ENCODE measurements around the gene SUOX.
"Not testable (repeated sequence)": the region's sequence is repeated elsewhere in the genome, so short reads cannot be mapped to it uniquely, and the experiment has no call there.

SUOX gene

DNA sequence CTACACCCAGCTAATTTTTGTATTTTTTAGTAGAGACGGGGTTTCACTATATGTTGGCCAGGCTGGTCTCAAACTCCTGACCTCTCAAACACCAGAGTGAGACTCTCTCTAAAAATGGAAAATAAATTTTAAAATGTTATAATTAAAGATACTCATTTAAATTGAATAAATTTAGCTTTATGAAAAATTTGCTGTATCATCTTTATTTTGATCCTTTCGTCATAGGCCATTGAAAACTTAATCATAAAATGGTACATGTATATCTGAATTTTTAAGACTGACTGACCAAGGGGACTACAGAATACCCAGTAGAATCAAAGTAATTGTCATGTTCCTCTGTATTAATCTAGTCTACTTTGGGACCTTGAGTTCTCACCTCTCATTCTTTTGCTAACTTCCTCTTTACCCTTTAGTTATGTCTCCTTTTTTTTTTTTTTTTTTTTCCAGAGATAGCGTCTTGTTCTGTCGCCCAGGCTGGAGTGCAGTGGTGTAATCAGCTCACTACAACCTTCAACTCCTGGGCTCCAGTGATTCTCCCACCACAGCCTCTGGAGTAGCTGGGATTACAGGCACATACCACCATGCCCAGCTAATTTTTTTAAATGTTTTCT, 13.7 kb upstream of the SUOX start:
- no peak overlapping the region for H3K4me3 ChIP-seq (ENCODE audit: low read length)
- H3K36me3 ChIP-seq (ENCODE audit: control insufficient read depth, insufficient read depth, low read length): no peaks in the 10 kb centered on the region; the same call in 1 of the 2 replicates
- no CpG with 5 or more reads among the region's 4 CpGs for WGBS (ENCODE audit: insufficient coverage, insufficient read length)
- H3K27me3 ChIP-seq (ENCODE audit: control insufficient read depth, insufficient read depth, low read length): no peaks in the 10 kb centered on the region
- H3K4me1 ChIP-seq (ENCODE audit: control insufficient read depth, insufficient read depth, low read length): no peaks in the 10 kb centered on the region
- no peak for DNase-seq (ENCODE audit: low read depth, low spot score)
- no peaks in the 10 kb centered on the region for H3K9me3 ChIP-seq (ENCODE audit: control insufficient read depth, insufficient read depth, low read length)
- H3K27ac ChIP-seq (ENCODE audit: low read length): no peak overlapping the region

DNA sequence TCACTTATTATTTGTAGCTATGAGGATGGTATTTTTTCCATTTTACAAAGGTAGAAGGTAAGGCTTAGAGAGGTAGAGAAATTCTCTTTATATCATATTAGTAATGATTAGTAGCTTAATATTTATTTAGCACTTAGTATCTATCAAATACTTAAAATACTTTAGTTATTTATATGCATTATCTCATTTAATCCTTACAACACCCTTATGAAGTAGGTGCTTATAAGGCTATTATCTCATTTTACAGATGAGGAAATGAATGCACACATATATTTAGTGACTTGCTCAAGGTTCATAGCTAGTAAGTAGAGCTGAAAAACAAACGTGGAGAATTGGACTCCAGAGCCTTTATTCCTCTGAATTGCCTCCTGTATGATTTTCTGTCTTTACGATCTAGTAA, 12.2 kb upstream of the SUOX start:
- peaks cover 3% of the 10 kb centered on the region; the same call in 1 of the 2 replicates for H3K36me3 ChIP-seq (ENCODE audit: control insufficient read depth, insufficient read depth, low read length)

DNA sequence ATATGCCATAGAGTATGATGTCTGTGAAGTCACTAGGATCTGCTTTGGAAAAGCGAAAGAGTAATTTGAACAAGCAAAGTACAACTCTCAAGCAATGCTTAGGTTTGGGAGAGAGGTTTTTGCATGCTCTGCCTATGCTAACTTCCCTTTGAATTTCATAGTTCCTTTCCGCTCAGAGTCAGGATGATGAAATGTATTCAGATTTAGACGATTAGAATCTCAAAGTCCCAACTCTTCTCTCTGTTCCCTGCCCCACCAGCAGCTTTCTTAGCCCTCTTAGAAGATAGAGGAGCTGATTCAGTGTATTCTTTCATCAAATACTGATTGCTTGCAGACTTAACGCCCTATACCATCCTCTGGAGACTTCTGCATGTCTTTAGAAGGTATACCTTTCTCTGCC, 11.7 kb upstream of the SUOX start:
- H3K4me3 ChIP-seq (ENCODE audit: low read length): no peak overlapping the region
- H3K27me3 ChIP-seq (ENCODE audit: control insufficient read depth, insufficient read depth, low read length): no peaks in the 10 kb centered on the region
- H3K36me3 ChIP-seq (ENCODE audit: control insufficient read depth, insufficient read depth, low read length): peaks cover 6% of the 10 kb centered on the region; the same call in 1 of the 2 replicates
- no CpG with 5 or more reads among the region's 4 CpGs for WGBS (ENCODE audit: insufficient coverage, insufficient read length)
- H3K9me3 ChIP-seq (ENCODE audit: control insufficient read depth, insufficient read depth, low read length): no peaks in the 10 kb centered on the region
- H3K4me1 ChIP-seq (ENCODE audit: control insufficient read depth, insufficient read depth, low read length): no peaks in the 10 kb centered on the region
- no peak for DNase-seq (ENCODE audit: low read depth, low spot score)
- no peak overlapping the region for H3K27ac ChIP-seq (ENCODE audit: low read length)

More for the DNA sequence above, 12.2 kb upstream of the SUOX start:
- Histone ChIP-seq H3K4me1 (ENCODE audit: control insufficient read depth, insufficient read depth, low read length) (no peaks in the 10 kb centered on the region), H3K27me3 (ENCODE audit: control insufficient read depth, insufficient read depth, low read length) (no peaks in the 10 kb centered on the region), H3K4me3 (ENCODE audit: low read length) (no peak overlapping the region), H3K9me3 (ENCODE audit: control insufficient read depth, insufficient read depth, low read length) (no peaks in the 10 kb centered on the region), H3K27ac (ENCODE audit: low read length) (no peak overlapping the region)
- no CpG with 5 or more reads among the region's 2 CpGs for WGBS (ENCODE audit: insufficient coverage, insufficient read length)
- DNase-seq (ENCODE audit: low read depth, low spot score): no peak

DNA sequence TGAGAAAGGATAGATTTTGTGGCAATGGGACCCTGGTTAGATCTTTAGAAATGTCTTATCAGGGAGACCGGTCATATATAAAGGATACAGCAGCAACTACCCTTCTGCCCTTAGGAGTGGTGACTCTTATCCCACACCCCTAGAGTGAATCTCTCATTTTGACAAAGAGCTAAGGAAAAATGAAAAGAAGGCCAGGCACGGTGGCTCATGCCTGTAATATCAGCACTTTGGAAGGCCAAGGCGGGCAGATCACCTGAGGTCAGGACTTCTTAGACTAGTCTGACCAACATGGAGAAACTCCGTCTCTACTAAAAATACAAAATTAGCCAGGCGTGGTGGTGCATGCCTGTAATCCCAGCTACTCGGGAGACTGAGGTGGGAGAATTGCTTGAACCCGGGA, 11.1 kb upstream of the SUOX start:
- no CpG with 5 or more reads among the region's 7 CpGs for WGBS (ENCODE audit: insufficient coverage, insufficient read length)
- H3K4me1 ChIP-seq (ENCODE audit: control insufficient read depth, insufficient read depth, low read length); H3K4me3 ChIP-seq (ENCODE audit: low read length); H3K27ac ChIP-seq (ENCODE audit: low read length); H3K36me3 ChIP-seq (ENCODE audit: control insufficient read depth, insufficient read depth, low read length); H3K27me3 ChIP-seq (ENCODE audit: control insufficient read depth, insufficient read depth, low read length); DNase-seq (ENCODE audit: low read depth, low spot score); H3K9me3 ChIP-seq (ENCODE audit: control insufficient read depth, insufficient read depth, low read length): not testable (repeated sequence)

DNA sequence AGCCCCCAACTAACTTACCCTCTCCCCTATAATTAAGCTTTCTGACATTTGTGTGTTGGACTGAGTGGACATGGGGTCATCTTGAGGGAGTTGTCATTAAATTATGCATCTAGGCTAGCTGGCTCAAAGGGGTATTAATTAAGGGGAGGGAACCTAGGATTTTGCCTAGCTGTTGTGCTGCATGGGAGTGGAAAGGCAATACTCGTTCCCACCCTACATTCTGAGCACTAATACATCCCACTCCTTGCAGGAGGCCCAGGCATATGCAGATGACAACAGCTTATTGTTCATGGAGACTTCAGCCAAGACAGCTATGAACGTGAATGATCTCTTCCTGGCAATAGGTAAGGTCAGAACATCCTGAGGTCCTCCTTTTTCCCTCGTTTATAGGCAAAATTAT, 6.0 kb upstream of the SUOX start:
- no peaks in the 10 kb centered on the region for H3K4me1 ChIP-seq (ENCODE audit: control insufficient read depth, insufficient read depth, low read length)
- peaks cover 22% of the 10 kb centered on the region for H3K36me3 ChIP-seq (ENCODE audit: control insufficient read depth, insufficient read depth, low read length)
- H3K27ac ChIP-seq (ENCODE audit: low read length): no peak overlapping the region
- no CpG with 5 or more reads among the region's 3 CpGs for WGBS (ENCODE audit: insufficient coverage, insufficient read length)
- no peaks in the 10 kb centered on the region for H3K27me3 ChIP-seq (ENCODE audit: control insufficient read depth, insufficient read depth, low read length)
- H3K4me3 ChIP-seq (ENCODE audit: low read length): no peak overlapping the region
- no peak for DNase-seq (ENCODE audit: low read depth, low spot score)
- no peaks in the 10 kb centered on the region for H3K9me3 ChIP-seq (ENCODE audit: control insufficient read depth, insufficient read depth, low read length)

DNA sequence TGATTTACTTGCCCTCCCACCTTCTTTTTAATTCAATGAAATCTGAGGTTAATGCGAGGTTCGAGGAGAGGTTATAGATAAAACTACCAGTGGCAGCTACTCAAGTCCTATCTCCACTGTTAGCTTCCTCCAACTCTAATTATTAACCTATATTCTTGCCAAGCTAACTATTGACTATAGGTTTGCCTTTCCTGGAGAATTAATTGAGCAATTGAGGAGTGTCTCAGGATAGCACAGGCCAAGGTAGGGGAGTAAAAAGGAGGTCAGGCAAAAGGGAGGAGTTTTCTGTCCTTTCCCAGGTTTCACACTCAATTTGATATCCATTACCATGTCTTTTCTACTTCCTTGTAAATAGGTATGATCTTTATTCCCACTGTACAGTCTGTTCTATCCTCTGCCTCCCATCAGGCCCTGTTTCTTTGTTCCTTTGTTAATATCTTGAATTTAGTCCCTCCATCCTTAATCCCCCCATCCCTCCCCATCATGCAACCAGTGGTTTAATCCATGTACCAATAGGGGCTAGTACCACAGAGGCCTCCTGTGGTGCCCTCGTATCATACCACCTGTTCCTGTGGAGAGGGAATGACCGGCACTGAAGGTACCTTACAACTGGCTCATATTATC, 3.7 kb upstream of the SUOX start:
- H3K4me3 ChIP-seq (ENCODE audit: low read length): no peak overlapping the region
- DNase-seq (ENCODE audit: low read depth, low spot score): no peak
- no peaks in the 10 kb centered on the region for H3K27me3 ChIP-seq (ENCODE audit: control insufficient read depth, insufficient read depth, low read length)
- H3K4me1 ChIP-seq (ENCODE audit: control insufficient read depth, insufficient read depth, low read length): no peaks in the 10 kb centered on the region
- H3K27ac ChIP-seq (ENCODE audit: low read length): no peak overlapping the region
- no peaks in the 10 kb centered on the region for H3K9me3 ChIP-seq (ENCODE audit: control insufficient read depth, insufficient read depth, low read length)
- WGBS (ENCODE audit: insufficient coverage, insufficient read length): no CpG with 5 or more reads among the region's 4 CpGs
- peaks cover 22% of the 10 kb centered on the region for H3K36me3 ChIP-seq (ENCODE audit: control insufficient read depth, insufficient read depth, low read length)

DNA sequence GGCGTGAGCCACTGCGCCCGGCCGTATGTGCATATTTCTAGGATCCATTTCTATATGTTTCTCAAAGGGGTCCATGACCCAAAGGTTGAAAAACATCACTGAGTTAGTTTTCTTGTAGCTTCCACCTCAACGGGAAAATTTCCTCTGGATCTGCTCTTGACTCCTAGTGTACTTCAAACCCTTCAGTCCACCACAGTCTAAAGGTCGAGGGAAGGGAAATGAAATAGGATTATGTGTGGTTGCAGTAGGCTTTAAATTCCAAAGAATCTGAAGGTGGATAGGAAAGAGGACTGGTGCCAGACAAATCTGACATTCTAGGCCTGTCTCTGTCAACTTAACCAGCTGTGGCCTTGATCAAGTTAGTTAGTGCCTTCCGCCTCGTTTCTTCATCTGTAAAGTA, 1.7 kb upstream of the SUOX start:
- Histone ChIP-seq H3K27me3 (ENCODE audit: control insufficient read depth, insufficient read depth, low read length) (no peaks in the 10 kb centered on the region), H3K9me3 (ENCODE audit: control insufficient read depth, insufficient read depth, low read length) (no peaks in the 10 kb centered on the region), H3K36me3 (ENCODE audit: control insufficient read depth, insufficient read depth, low read length) (peaks cover 16% of the 10 kb centered on the region), H3K27ac (ENCODE audit: low read length) (no peak overlapping the region), H3K4me1 (ENCODE audit: control insufficient read depth, insufficient read depth, low read length) (no peaks in the 10 kb centered on the region), H3K4me3 (ENCODE audit: low read length) (no peak overlapping the region)
- no peak for DNase-seq (ENCODE audit: low read depth, low spot score)
- WGBS (ENCODE audit: insufficient coverage, insufficient read length): no CpG with 5 or more reads among the region's 8 CpGs

DNA sequence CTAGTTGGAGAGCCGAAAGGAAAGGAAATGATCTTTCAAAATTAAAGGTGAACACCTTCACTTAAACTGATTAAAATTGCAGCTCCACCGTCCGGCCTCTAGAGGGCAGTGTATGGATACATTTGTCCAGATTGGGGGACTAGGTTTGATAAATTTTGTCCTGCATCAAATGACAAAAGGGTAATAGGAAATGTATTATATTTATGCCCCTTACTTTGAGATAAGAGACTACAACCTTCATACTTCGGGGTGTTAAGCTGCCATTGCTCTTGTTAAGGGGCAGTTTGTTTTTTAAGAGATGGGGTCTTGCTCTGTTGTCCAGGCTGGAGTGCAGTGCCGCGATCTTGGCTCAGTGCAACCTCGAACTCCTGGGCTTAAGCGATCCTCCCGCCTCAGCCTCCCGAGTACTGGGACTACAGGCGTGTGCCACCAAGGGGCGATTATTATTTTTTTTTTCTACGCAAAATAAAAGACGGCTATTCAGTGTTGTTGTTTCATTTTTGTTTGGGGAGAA, 818 bp upstream of the SUOX start:
- no peaks in the 10 kb centered on the region for H3K9me3 ChIP-seq (ENCODE audit: control insufficient read depth, insufficient read depth, low read length)
- no peak overlapping the region for H3K27ac ChIP-seq (ENCODE audit: low read length)
- no CpG with 5 or more reads among the region's 14 CpGs for WGBS (ENCODE audit: insufficient coverage, insufficient read length)
- no peaks in the 10 kb centered on the region for H3K27me3 ChIP-seq (ENCODE audit: control insufficient read depth, insufficient read depth, low read length)
- H3K36me3 ChIP-seq (ENCODE audit: control insufficient read depth, insufficient read depth, low read length): peaks cover 10% of the 10 kb centered on the region
- H3K4me3 ChIP-seq (ENCODE audit: low read length): no peak overlapping the region
- no peak for DNase-seq (ENCODE audit: low read depth, low spot score)
- no peaks in the 10 kb centered on the region for H3K4me1 ChIP-seq (ENCODE audit: control insufficient read depth, insufficient read depth, low read length)

DNA sequence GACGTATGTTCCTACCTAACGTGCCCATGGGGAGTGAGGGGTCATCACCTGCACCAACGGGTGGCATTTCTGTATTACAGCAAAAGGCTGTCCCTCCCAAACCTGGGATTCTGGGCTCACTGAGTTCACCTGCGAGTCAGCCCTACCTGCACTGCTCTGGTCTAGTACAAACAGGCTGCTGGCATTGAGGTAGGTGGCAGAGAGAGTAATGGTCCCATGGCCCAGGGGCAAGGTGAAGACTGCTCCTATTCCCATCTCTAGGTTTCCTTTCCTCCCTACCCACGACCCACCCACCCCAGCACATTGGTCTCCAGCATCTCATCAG, 421 bp downstream of the SUOX start:
- Histone ChIP-seq H3K27ac (ENCODE audit: low read length) (no peak overlapping the region), H3K4me3 (ENCODE audit: low read length) (peak overlapping the region; percentile 82)
- WGBS (ENCODE audit: insufficient coverage, insufficient read length): no CpG with 5 or more reads among the region's 5 CpGs

DNA sequence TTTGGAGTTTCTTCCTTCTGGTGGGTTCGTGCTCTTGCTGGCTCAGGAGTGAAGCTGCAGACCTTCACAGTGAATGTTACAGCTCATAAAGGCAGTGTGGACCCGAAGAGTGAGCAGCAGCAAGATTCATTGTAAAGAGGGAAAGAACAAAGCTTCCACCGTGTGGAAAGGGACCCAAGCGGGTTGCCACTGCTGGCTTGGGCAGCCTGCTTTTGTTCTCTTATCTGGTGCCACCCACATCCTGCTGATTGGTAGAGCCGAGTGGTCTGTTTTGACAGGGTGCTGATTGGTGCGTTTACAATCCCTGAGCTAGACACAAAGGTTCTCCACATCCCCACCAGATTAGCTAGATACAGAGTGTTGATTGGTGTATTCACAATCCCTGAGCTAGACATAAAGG, 2.4 kb downstream of the SUOX start:
- H3K36me3 ChIP-seq (ENCODE audit: control insufficient read depth, insufficient read depth, low read length); H3K27me3 ChIP-seq (ENCODE audit: control insufficient read depth, insufficient read depth, low read length); H3K4me3 ChIP-seq (ENCODE audit: low read length); H3K4me1 ChIP-seq (ENCODE audit: control insufficient read depth, insufficient read depth, low read length); H3K27ac ChIP-seq (ENCODE audit: low read length); H3K9me3 ChIP-seq (ENCODE audit: control insufficient read depth, insufficient read depth, low read length); DNase-seq (ENCODE audit: low read depth, low spot score): not testable (repeated sequence)
- no CpG with 5 or more reads among the region's 6 CpGs for WGBS (ENCODE audit: insufficient coverage, insufficient read length)

More for the DNA sequence above, 421 bp downstream of the SUOX start:
- H3K9me3 ChIP-seq (ENCODE audit: control insufficient read depth, insufficient read depth, low read length): no peaks in the 10 kb centered on the region
- DNase-seq (ENCODE audit: low read depth, low spot score): no peak
- peaks cover 3% of the 10 kb centered on the region; the same call in 1 of the 2 replicates for H3K36me3 ChIP-seq (ENCODE audit: control insufficient read depth, insufficient read depth, low read length)
- H3K27me3 ChIP-seq (ENCODE audit: control insufficient read depth, insufficient read depth, low read length): no peaks in the 10 kb centered on the region
- H3K4me1 ChIP-seq (ENCODE audit: control insufficient read depth, insufficient read depth, low read length): no peaks in the 10 kb centered on the region

DNA sequence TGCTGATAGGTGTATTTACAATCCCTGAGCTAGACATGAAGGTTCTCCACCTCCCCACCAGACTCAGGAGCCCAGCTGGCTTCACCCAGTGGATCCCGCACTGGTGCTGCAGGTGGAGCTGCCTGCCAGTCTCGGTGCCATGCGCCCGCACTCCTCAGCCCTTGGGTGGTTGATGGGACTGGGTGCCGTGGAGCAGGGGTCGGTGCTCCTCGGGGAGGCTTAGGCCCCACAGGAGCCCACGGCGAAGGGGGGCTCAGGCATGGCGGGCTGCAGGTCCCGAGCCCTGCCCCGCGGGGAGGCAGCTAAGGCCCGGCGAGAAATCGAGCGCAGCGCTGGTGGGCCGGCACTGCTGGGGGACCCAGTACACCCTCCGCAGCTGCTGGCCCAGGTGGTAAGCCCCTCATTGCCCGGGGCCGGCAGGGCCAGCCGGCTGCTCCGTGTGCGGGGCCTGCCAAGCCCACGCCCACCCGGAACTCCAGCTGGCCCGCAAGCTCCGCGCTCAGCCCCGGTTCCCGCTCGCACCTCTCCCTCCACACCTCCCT, 3.0 kb downstream of the SUOX start:
- not testable (repeated sequence) for H3K4me3 ChIP-seq (ENCODE audit: low read length); H3K36me3 ChIP-seq (ENCODE audit: control insufficient read depth, insufficient read depth, low read length); H3K4me1 ChIP-seq (ENCODE audit: control insufficient read depth, insufficient read depth, low read length); H3K27me3 ChIP-seq (ENCODE audit: control insufficient read depth, insufficient read depth, low read length); H3K9me3 ChIP-seq (ENCODE audit: control insufficient read depth, insufficient read depth, low read length); DNase-seq (ENCODE audit: low read depth, low spot score); H3K27ac ChIP-seq (ENCODE audit: low read length)
- no CpG with 5 or more reads among the region's 33 CpGs for WGBS (ENCODE audit: insufficient coverage, insufficient read length)
